ENCODE results near the gene CSMD2. TPM values are rescaled to one million over a fixed set of nuclear protein-coding genes. Genes with fewer than 3 reads are reported as not detected.

CSMD2 gene
- total and polyA plus RNA-seq, 2 of the 8 experiments (the other 6 are each of a cell fraction or from before 2014, with no cell fraction given): 7.0 to 14.7 TPM

DNA sequence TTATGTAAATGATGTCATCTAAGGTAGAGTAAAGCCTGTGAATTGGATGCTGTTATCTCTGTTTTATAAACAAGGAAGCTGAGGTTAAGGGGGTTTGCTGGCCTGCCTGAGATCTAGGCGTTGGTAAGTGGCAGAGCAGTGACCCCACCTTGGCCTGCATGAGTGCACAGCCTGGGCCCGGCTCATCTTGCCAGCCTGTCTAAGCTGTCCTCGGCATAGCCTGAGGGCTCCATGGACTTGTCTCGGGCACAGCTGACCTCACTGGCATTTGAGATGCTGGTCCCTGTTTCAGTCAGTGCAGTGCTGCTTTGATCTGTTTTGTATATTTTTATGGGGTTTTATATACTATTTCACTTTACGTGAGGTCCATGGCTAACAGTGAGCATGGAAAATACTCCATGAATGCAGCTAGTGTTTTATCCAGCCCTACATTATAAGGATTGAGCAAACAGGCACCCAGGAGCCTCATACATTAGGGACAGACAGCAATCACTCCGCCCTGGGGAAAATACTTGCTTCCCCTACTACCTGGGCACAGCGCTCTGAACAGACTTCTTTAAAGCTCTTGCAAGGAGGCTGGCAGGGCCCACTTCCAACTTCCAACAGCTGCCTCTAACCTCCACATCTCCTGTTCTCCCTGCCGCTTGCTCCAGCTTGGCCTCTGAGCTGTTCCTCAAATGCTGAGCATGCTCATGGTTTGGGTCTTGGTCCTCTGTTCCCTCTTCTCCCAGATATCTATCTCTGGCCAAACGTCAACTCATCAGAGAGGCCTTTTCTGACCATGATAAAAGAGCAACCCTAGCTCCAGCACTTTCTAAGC, 451.8 kb downstream of the CSMD2 start:
- Histone ChIP-seq H2BK20ac (ENCODE audit: low read length) (no peak overlapping the region), H2BK12ac (ENCODE audit: low read depth, low read length) (no peak overlapping the region), H2BK5ac (ENCODE audit: low read depth, low read length) (no peak overlapping the region; the same call in 1 of the 2 replicates), H3K14ac (ENCODE audit: insufficient read length) (no peak overlapping the region), H2BK120ac (replicated peaks; ENCODE audit: low read depth, low read length) (no peak overlapping the region), H3K4me1 (replicated peaks in 1 of 4; ENCODE audit: control insufficient read depth in 3 of 4, insufficient read depth in 4 of 4, low read length in 3 of 4) (peaks cover 0 to 3% (median 0%) of the 10 kb centered on the region in 4 experiments; a peak in 1 of 7 replicates), H3K9ac (replicated peaks in 1 of 4; ENCODE audit: extremely low read depth in 1 of 4, low read depth in 3 of 4, low read length in 3 of 4) (no peak overlapping the region), H4K8ac (ENCODE audit: extremely low read depth, insufficient read depth, low read length) (no peak overlapping the region), H2BK15ac (ENCODE audit: low read length) (no peak overlapping the region), H2AFZ (ENCODE audit: low read length) (no peak overlapping the region), H3K79me1 (ENCODE audit: low read depth, low read length) (no peaks in the 10 kb centered on the region; the same call in 1 of the 2 replicates), H3K18ac (ENCODE audit: extremely low read depth, low read length) (no peak overlapping the region), H3K4me3 (ENCODE audit: extremely low read depth in 1 of 4, insufficient read depth in 2 of 4, low read depth in 3 of 4, low read length in 4 of 4) (no peak overlapping the region), H3K79me2 (ENCODE audit: control insufficient read depth in 1 of 2, insufficient read depth in 2 of 2, low read length in 2 of 2) (no peaks in the 10 kb centered on the region), H3K36me3 (ENCODE audit: control insufficient read depth in 2 of 4, insufficient read depth in 4 of 4, low read length in 3 of 4) (peaks cover 3 to 18% (median 10%) of the 10 kb centered on the region in 4 experiments; a peak in 6 of 8 replicates), H3K27me3 (replicated peaks in 1 of 4; ENCODE audit: control insufficient read depth in 3 of 4, extremely low read depth in 1 of 4, insufficient read depth in 3 of 4, low read length in 3 of 4) (no peaks in the 10 kb centered on the region), H3K9me3 (ENCODE audit: insufficient read depth in 2 of 2, low read depth in 1 of 2, low read length in 1 of 2) (no peaks in the 10 kb centered on the region), H2AK5ac (ENCODE audit: low read depth, low read length) (no peak overlapping the region), H4K91ac (replicated peaks; ENCODE audit: insufficient read length, low read length) (no peak overlapping the region), H3K23ac (ENCODE audit: insufficient read length) (no peak overlapping the region), H3K4ac (replicated peaks; ENCODE audit: insufficient read length, low read depth, low read length) (no peak overlapping the region), H3K27ac (ENCODE audit: low read depth, low read length) (no peak overlapping the region), H3K23me2 (ENCODE audit: low read depth, low read length) (no peaks in the 10 kb centered on the region), H4K20me1 (replicated peaks in 1 of 2; ENCODE audit: control insufficient read depth in 1 of 2, insufficient read depth in 2 of 2, low read length in 2 of 2) (peaks cover 0 to 2% of the 10 kb centered on the region in 2 experiments), H3K56ac (replicated peaks; ENCODE audit: insufficient read length, low read depth, low read length) (no peak overlapping the region), H4K5ac (ENCODE audit: insufficient read length, low read depth, low read length) (no peak overlapping the region), H3K4me2 (ENCODE audit: insufficient read depth in 1 of 2, low read depth in 2 of 2, low read length in 2 of 2) (no peak overlapping the region)
- DNase-seq (ENCODE audit: low read depth in 1 of 2, low spot score in 2 of 2) (no peak), FAIRE-seq (no peak)
- CTCF ChIA-PET (ENCODE audit: partially characterized antibody): interaction anchor here (0.7 to 3.0 kb wide), 7 partner anchors 11 to 301 kb away, joined by 3 to 9 read pairs (median 3); no protein-coding TSS in a partner anchor
- TF ChIP-seq EP300 (IDR thresholded peaks at IDR 0.05; ENCODE audit: borderline replicate concordance in 1 of 2, low read depth in 2 of 2, low read length in 2 of 2): no peak
- no peak for TF ChIP-seq CTCF (IDR thresholded peaks at IDR 0.05; ENCODE audit: control extremely low read depth in 1 of 3, insufficient read depth in 1 of 3, low read depth in 1 of 3, low read length in 3 of 3)
- POLR2A ChIA-PET (ENCODE audit: partially characterized antibody): interaction anchor here (1.0 kb wide), 1 partner anchor 56 kb away, joined by 3 read pairs; no protein-coding TSS in a partner anchor
- 80% methylated on average over 9 of the region's 9 CpGs; no CpG with 5 or more reads in 1 of the 2 experiments for WGBS, 2 experiments (ENCODE audit: extremely low coverage in 1 of 2, insufficient coverage in 1 of 2, insufficient read length in 1 of 2, insufficient replicate concordance in 2 of 2, low coverage in 1 of 2, low lambda C conversion rate in 2 of 2, missing lambda C conversion rate in 1 of 2)
